Memory B cell (primary cell): Measurements from ENCODE around the gene GGA1.

Experiments used
- ATAC-seq: fragments of 150-1000 bp; cut with Tn5 transposase; 2 replicates; pipeline ENCODE4 v1.10.0; 2021; ENCODE audit warnings: low read depth, mild to moderate bottlenecking, moderate library complexity
- DNase-seq, 2 donors: peaks; one replicate each; pipeline ENCODE4 v3.0.0; 2022; ENCODE audit warnings: low spot score in 2 of 2
- H3K27ac Mint-ChIP-seq: one replicate; pipeline ENCODE4 v1.8.0; 2022; ENCODE audit warnings: mild to moderate bottlenecking, moderate library complexity, mixed read lengths
- H3K27me3 Mint-ChIP-seq: one replicate; pipeline ENCODE4 v1.8.0; 2022; ENCODE audit warnings: mixed read lengths
- H3K36me3 Mint-ChIP-seq: one replicate; pipeline ENCODE4 v1.8.0; 2022; ENCODE audit warnings: mild to moderate bottlenecking, mixed read lengths
- H3K4me1 Mint-ChIP-seq: one replicate; pipeline ENCODE4 v1.8.0; 2022; ENCODE audit warnings: mixed read lengths
- H3K4me3 Mint-ChIP-seq: one replicate; pipeline ENCODE4 v1.8.0; 2022; ENCODE audit warnings: mild to moderate bottlenecking, moderate library complexity, mixed read lengths
- H3K9me3 Mint-ChIP-seq: one replicate; pipeline ENCODE4 v1.8.0; 2022; ENCODE audit warnings: mixed read lengths

The GGA1 gene

GRCh38 chr22:37608477-37609239, at the start of gene GGA1:
GGA1 (plus strand) TSS chr22:37608834; CDS start chr22:37608861, 27 bp downstream.
- Mint-ChIP-seq H3K27me3 (peaks cover 4% of the 10 kb centered on the region), H3K4me3 (peak within 1 kb of the TSS; percentile 86), H3K9me3 (no peaks in the 10 kb centered on the region), H3K27ac (peak within 1 kb of the TSS; percentile 98), H3K36me3 (peaks cover 1% of the 10 kb centered on the region), H3K4me1 (peaks cover 15% of the 10 kb centered on the region)
- DNase-seq (peak; percentile 94 to 96), ATAC-seq (peak; percentile 77)

GRCh38 chr22:37559521-37559900, 49.1 kb upstream of the GGA1 start:
- Mint-ChIP-seq H3K4me3 (peak overlapping the region; percentile 62), H3K4me1 (peaks cover 13% of the 10 kb centered on the region), H3K27me3 (peaks cover 20% of the 10 kb centered on the region), H3K27ac (no peak overlapping the region), H3K9me3 (no peaks in the 10 kb centered on the region), H3K36me3 (no peaks in the 10 kb centered on the region)
- ATAC-seq = no peak
- DNase-seq = no peak

- peak within 1 kb of the TSS; percentile 62 for H3K4me3 Mint-ChIP-seq
- peaks cover 13% of the 10 kb centered on the region for H3K4me1 Mint-ChIP-seq
- DNase-seq (no peak), ATAC-seq (peak; percentile 20)
- H3K9me3 Mint-ChIP-seq = no peaks in the 10 kb centered on the region
- peak within 1 kb of the TSS; percentile 28 for H3K27ac Mint-ChIP-seq
- H3K27me3 Mint-ChIP-seq = peaks cover 20% of the 10 kb centered on the region
- no peaks in the 10 kb centered on the region for H3K36me3 Mint-ChIP-seq
Measured at GRCh38 chr22:37559901-37560607, 48.6 kb upstream of the GGA1 start, which contains the start of gene CDC42EP1. CDC42EP1 (plus strand) TSS chr22:37560480; CDS start chr22:37566350, 5,870 bp downstream.

GRCh38 chr22:37560608-37561211, 47.9 kb upstream of the GGA1 start:
- ATAC-seq (peak; percentile 7), DNase-seq (peak in 1 of 2 donors; percentile 31)
- Mint-ChIP-seq H3K4me1 (peaks cover 13% of the 10 kb centered on the region), H3K36me3 (no peaks in the 10 kb centered on the region), H3K27me3 (peaks cover 20% of the 10 kb centered on the region), H3K27ac (no peak overlapping the region), H3K4me3 (peak overlapping the region; percentile 62), H3K9me3 (no peaks in the 10 kb centered on the region)

- ATAC-seq (peak; percentile 60), DNase-seq (peak; percentile 75 to 82)
- Mint-ChIP-seq H3K4me1 (peaks cover 11% of the 10 kb centered on the region), H3K27me3 (peaks cover 17% of the 10 kb centered on the region), H3K36me3 (no peaks in the 10 kb centered on the region), H3K4me3 (peak overlapping the region; percentile 62), H3K9me3 (no peaks in the 10 kb centered on the region), H3K27ac (peak overlapping the region; percentile 28)
Measured at GRCh38 chr22:37561212-37562048, 47.2 kb upstream of the GGA1 start.

- H3K4me3 Mint-ChIP-seq = peak overlapping the region; percentile 57
Measured at GRCh38 chr22:37562049-37562875, 46.4 kb upstream of the GGA1 start.

GRCh38 chr22:37563153-37564081, 45.2 kb upstream of the GGA1 start:
- no peak overlapping the region for H3K4me3 Mint-ChIP-seq
- H3K9me3 Mint-ChIP-seq = no peaks in the 10 kb centered on the region
- no peak for ATAC-seq
- no peak for DNase-seq
- peaks cover 20% of the 10 kb centered on the region for H3K4me1 Mint-ChIP-seq
- no peaks in the 10 kb centered on the region for H3K36me3 Mint-ChIP-seq
- H3K27ac Mint-ChIP-seq = no peak overlapping the region
- peaks cover 17% of the 10 kb centered on the region for H3K27me3 Mint-ChIP-seq

More at GRCh38 chr22:37562049-37562875, 46.4 kb upstream of the GGA1 start:
- Mint-ChIP-seq H3K27me3 (peaks cover 17% of the 10 kb centered on the region), H3K9me3 (no peaks in the 10 kb centered on the region), H3K27ac (peak overlapping the region; percentile 28), H3K36me3 (no peaks in the 10 kb centered on the region), H3K4me1 (peaks cover 18% of the 10 kb centered on the region)
- ATAC-seq (no peak), DNase-seq (no peak)

- Mint-ChIP-seq H3K27me3 (peaks cover 16% of the 10 kb centered on the region), H3K4me1 (peaks cover 20% of the 10 kb centered on the region), H3K27ac (no peak overlapping the region), H3K9me3 (no peaks in the 10 kb centered on the region), H3K4me3 (no peak overlapping the region), H3K36me3 (no peaks in the 10 kb centered on the region)
- DNase-seq = no peak
- no peak for ATAC-seq
Measured at GRCh38 chr22:37564111-37564711, 44.4 kb upstream of the GGA1 start.

- no peak for ATAC-seq
- peak overlapping the region; percentile 0 for H3K4me3 Mint-ChIP-seq
- no peaks in the 10 kb centered on the region for H3K9me3 Mint-ChIP-seq
- peaks cover 20% of the 10 kb centered on the region for H3K4me1 Mint-ChIP-seq
- DNase-seq = no peak
- no peaks in the 10 kb centered on the region for H3K36me3 Mint-ChIP-seq
- peaks cover 19% of the 10 kb centered on the region for H3K27me3 Mint-ChIP-seq
- H3K27ac Mint-ChIP-seq = no peak overlapping the region
Measured at GRCh38 chr22:37565830-37566229, 42.8 kb upstream of the GGA1 start.

GRCh38 chr22:37566329-37566837, 42.3 kb upstream of the GGA1 start:
- ATAC-seq = peak; percentile 50
- no peaks in the 10 kb centered on the region for H3K9me3 Mint-ChIP-seq
- H3K4me1 Mint-ChIP-seq = peaks cover 18% of the 10 kb centered on the region
- H3K36me3 Mint-ChIP-seq = no peaks in the 10 kb centered on the region
- H3K27me3 Mint-ChIP-seq = peaks cover 18% of the 10 kb centered on the region
- peak overlapping the region; percentile 22 for H3K4me3 Mint-ChIP-seq
- no peak overlapping the region for H3K27ac Mint-ChIP-seq
- DNase-seq = peak; percentile 37 to 54

- ATAC-seq = peak; percentile 88
- peaks cover 12% of the 10 kb centered on the region for H3K4me1 Mint-ChIP-seq
- no peaks in the 10 kb centered on the region for H3K9me3 Mint-ChIP-seq
- no peak overlapping the region for H3K27ac Mint-ChIP-seq
- peaks cover 16% of the 10 kb centered on the region for H3K27me3 Mint-ChIP-seq
- peak; percentile 88 to 94 for DNase-seq
- H3K4me3 Mint-ChIP-seq = peak overlapping the region; percentile 51
- H3K36me3 Mint-ChIP-seq = no peaks in the 10 kb centered on the region
Measured at GRCh38 chr22:37566903-37567798, 41.5 kb upstream of the GGA1 start.
